NB4 (cell line): ENCODE results near the gene VWA5B1.
"Not testable (repeated sequence)": the region's sequence is repeated elsewhere in the genome, so short reads cannot be mapped to it uniquely, and the experiment has no call there.

Experiments used
- DNase-seq: peaks from one replicate; pipeline ENCODE4 v3.0.0; 2010; ENCODE audit warnings: low read depth
- H3K4me3 ChIP-seq: one replicate; pipeline ENCODE4 v1.5.1; 2011; ENCODE audit warnings: mild to moderate bottlenecking, low read depth, low read length, moderate library complexity
- CTCF ChIP-seq: IDR thresholded peaks from one replicate; pipeline ENCODE4 v1.5.1; 2012; ENCODE audit warnings: low read depth, low read length
- MAX ChIP-seq: IDR thresholded peaks from 2 replicates; pipeline ENCODE4 v1.6.1; 2011; ENCODE audit warnings: low read depth, low read length
- MYC ChIP-seq: IDR thresholded peaks from 2 replicates; pipeline ENCODE4 v1.6.1; 2011; ENCODE audit warnings: low read depth, low read length
- POLR2A ChIP-seq: IDR thresholded peaks from 2 replicates; pipeline ENCODE4 v1.6.1; 2011; ENCODE audit warnings: mild to moderate bottlenecking; ENCODE audit not compliant: insufficient read length; ENCODE audit errors: extremely low read depth

VWA5B1 gene

GRCh38 chr1:20284046-20284445 lies 6.6 kb upstream of the VWA5B1 start:
- no peak overlapping the region for H3K4me3 ChIP-seq
- no peak for TF ChIP-seq POLR2A
- TF ChIP-seq CTCF, result no peak
- no peak for TF ChIP-seq MAX
- TF ChIP-seq MYC, result no peak
- no peak for DNase-seq

GRCh38 chr1:20284625-20285024 lies 6.0 kb upstream of the VWA5B1 start:
- H3K4me3 ChIP-seq, result no peak overlapping the region
- no peak for DNase-seq
- TF ChIP-seq CTCF (no peak), MAX (no peak), MYC (no peak), POLR2A (no peak)

- TF ChIP-seq POLR2A, result no peak
- no peak for TF ChIP-seq CTCF
- no peak for TF ChIP-seq MAX
- TF ChIP-seq MYC, result no peak
- DNase-seq, result no peak
- H3K4me3 ChIP-seq, result no peak overlapping the region
These were observed 5.2 kb upstream of the VWA5B1 start for GRCh38 chr1:20285510-20285909.

- not testable (repeated sequence) for H3K4me3 ChIP-seq, DNase-seq
These were observed 3.0 kb upstream of the VWA5B1 start for GRCh38 chr1:20287696-20288095.

- TF ChIP-seq POLR2A, result no peak
- TF ChIP-seq MAX, result no peak
- no peak for TF ChIP-seq CTCF
- TF ChIP-seq MYC, result no peak
- DNase-seq, result peak; percentile 4
- H3K4me3 ChIP-seq, result no peak overlapping the region
These were observed 990 bp downstream of the VWA5B1 start for GRCh38 chr1:20291645-20292084.

GRCh38 chr1:20298626-20299025 lies 8.0 kb downstream of the VWA5B1 start:
- H3K4me3 ChIP-seq, result no peak overlapping the region
- no peak for DNase-seq

More at GRCh38 chr1:20298626-20299025, 8.0 kb downstream of the VWA5B1 start:
- TF ChIP-seq MYC, result no peak
- no peak for TF ChIP-seq POLR2A
- no peak for TF ChIP-seq MAX
- TF ChIP-seq CTCF, result no peak
